ENCODE data around the gene LMAN1L. TPM values are rescaled to one million over a fixed set of nuclear protein-coding genes. Genes with fewer than 3 reads are reported as not detected.

The LMAN1L gene
- total RNA-seq, 1 experiment from 2014 or later: not detected

DNA sequence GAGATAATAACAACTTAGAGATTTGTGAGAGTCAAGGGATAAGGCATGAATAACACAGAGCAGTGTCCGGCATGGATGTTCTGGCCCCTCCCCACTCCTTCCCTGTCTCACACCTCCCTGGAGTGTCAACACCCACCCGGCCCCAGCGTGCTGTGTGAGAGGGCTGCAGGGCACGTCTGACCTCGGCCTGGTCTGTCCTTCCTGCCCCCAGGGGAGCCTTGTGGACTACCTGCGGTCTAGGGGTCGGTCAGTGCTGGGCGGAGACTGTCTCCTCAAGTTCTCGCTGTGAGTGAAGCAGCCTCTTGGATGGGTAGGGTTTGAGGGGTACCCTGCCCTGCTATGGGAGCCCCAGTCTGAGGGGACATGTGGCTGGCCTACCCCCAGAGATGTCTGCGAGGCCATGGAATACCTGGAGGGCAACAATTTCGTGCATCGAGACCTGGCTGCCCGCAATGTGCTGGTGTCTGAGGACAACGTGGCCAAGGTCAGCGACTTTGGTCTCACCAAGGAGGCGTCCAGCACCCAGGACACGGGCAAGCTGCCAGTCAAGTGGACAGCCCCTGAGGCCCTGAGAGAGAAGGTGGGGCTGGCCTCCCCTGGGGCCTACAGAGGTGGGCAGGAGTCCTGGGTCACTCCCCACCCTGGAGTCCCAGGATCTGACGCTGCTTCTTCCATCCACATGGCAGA is 11.2 kb upstream of the LMAN1L start:
- TF ChIP-seq EZH2phosphoT487 (IDR thresholded peaks at IDR 0.05; ENCODE audit: borderline replicate concordance, low read length) (no peak), EZH2 (IDR thresholded peaks at IDR 0.05; ENCODE audit: low read length, unreplicated experiment) (no peak)
- TF ChIP-seq, protein P1, sequence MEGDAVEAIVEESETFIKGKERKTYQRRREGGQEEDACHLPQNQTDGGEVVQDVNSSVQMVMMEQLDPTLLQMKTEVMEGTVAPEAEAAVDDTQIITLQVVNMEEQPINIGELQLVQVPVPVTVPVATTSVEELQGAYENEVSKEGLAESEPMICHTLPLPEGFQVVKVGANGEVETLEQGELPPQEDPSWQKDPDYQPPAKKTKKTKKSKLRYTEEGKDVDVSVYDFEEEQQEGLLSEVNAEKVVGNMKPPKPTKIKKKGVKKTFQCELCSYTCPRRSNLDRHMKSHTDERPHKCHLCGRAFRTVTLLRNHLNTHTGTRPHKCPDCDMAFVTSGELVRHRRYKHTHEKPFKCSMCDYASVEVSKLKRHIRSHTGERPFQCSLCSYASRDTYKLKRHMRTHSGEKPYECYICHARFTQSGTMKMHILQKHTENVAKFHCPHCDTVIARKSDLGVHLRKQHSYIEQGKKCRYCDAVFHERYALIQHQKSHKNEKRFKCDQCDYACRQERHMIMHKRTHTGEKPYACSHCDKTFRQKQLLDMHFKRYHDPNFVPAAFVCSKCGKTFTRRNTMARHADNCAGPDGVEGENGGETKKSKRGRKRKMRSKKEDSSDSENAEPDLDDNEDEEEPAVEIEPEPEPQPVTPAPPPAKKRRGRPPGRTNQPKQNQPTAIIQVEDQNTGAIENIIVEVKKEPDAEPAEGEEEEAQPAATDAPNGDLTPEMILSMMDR (conservative IDR thresholded peaks at IDR 0.05; ENCODE audit: low read depth, low read length): no peak
- Histone ChIP-seq H3K79me2 (ENCODE audit: low read length) (no peaks in the 10 kb centered on the region), H3K4me3 (ENCODE audit: low read length) (no peak overlapping the region), H3K36me3 (ENCODE audit: low read depth, low read length) (peaks cover 32% of the 10 kb centered on the region), H2AFZ (ENCODE audit: low read length) (no peak overlapping the region), H4K20me1 (ENCODE audit: low read length) (no peaks in the 10 kb centered on the region), H3K9me3 (ENCODE audit: low read length) (no peaks in the 10 kb centered on the region), H3K27ac (ENCODE audit: low read length) (no peak overlapping the region), H3K27me3 (ENCODE audit: low read length) (no peaks in the 10 kb centered on the region), H3F3A (ENCODE audit: low read length, unreplicated experiment) (no peaks in the 10 kb centered on the region), H3K9ac (ENCODE audit: low read length) (no peak overlapping the region), H3K4me2 (ENCODE audit: low read length) (no peak overlapping the region), H3K4me1 (ENCODE audit: insufficient read depth, low read length) (no peaks in the 10 kb centered on the region), H3K9me2 (replicated peaks; ENCODE audit: low read length) (no peaks in the 10 kb centered on the region)
- CTCF ChIA-PET: no interaction called here
- DNase-seq: no peak
- POLR2A ChIA-PET (ENCODE audit: unreplicated experiment): no interaction called here
- intact Hi-C loops (cut with micrococcal nuclease): no loop called here
- no peak for ATAC-seq
- no TSS peak for BruUV-seq (replicated peaks)

GRCh38 chr15:74802290-74802689 is 10.3 kb upstream of the LMAN1L start:
- BruUV-seq (replicated peaks): no TSS peak
- no peak for ATAC-seq

More at GRCh38 chr15:74802290-74802689, 10.3 kb upstream of the LMAN1L start:
- H3K4me2 ChIP-seq (ENCODE audit: low read length): no peak overlapping the region
- peaks cover 32% of the 10 kb centered on the region for H3K36me3 ChIP-seq (ENCODE audit: low read depth, low read length)
- intact Hi-C loops (cut with micrococcal nuclease): no loop called here
- no peak overlapping the region for H3K4me3 ChIP-seq (ENCODE audit: low read length)
- no peaks in the 10 kb centered on the region for H3K79me2 ChIP-seq (ENCODE audit: low read length)
- ChIA-PET CTCF (no interaction called here), POLR2A (ENCODE audit: unreplicated experiment) (no interaction called here)
- H3K9me2 ChIP-seq (replicated peaks; ENCODE audit: low read length): no peaks in the 10 kb centered on the region
- DNase-seq: no peak
- TF ChIP-seq EZH2 (IDR thresholded peaks at IDR 0.05; ENCODE audit: low read length, unreplicated experiment) (no peak), EZH2phosphoT487 (IDR thresholded peaks at IDR 0.05; ENCODE audit: borderline replicate concordance, low read length) (no peak)
- TF ChIP-seq, protein P1 (conservative IDR thresholded peaks at IDR 0.05; ENCODE audit: low read depth, low read length): no peak
- no peaks in the 10 kb centered on the region for H3F3A ChIP-seq (ENCODE audit: low read length, unreplicated experiment)
- no peak overlapping the region for H3K9ac ChIP-seq (ENCODE audit: low read length)
- H3K4me1 ChIP-seq (ENCODE audit: insufficient read depth, low read length): no peaks in the 10 kb centered on the region
- H2AFZ ChIP-seq (ENCODE audit: low read length): no peak overlapping the region
- H3K27me3 ChIP-seq (ENCODE audit: low read length): no peaks in the 10 kb centered on the region
- no peak overlapping the region for H3K27ac ChIP-seq (ENCODE audit: low read length)
- H4K20me1 ChIP-seq (ENCODE audit: low read length): no peaks in the 10 kb centered on the region
- H3K9me3 ChIP-seq (ENCODE audit: low read length): no peaks in the 10 kb centered on the region

All from PC-3 (cell line).